HG03066 (cell line): ENCODE measurements around the gene DPAGT1.
A peak's percentile ranks its signal among the peaks of the same experiment; 100 is the strongest.

Experiments
- ATAC-seq: cut with Tn5 transposase; IDR thresholded peaks from one replicate; pipeline ENCODE4 v1.9.1; 2021; ENCODE audit warnings: low read depth; ENCODE audit not compliant: unreplicated experiment

The DPAGT1 gene

GRCh38 chr11:119095066-119095880, 6.4 kb downstream of the DPAGT1 start:
- ATAC-seq: peak; percentile 78

GRCh38 chr11:119094816-119095065, 6.9 kb downstream of the DPAGT1 start:
- ATAC-seq: peak; percentile 41

GRCh38 chr11:119093942-119094815, 7.5 kb downstream of the DPAGT1 start:
- ATAC-seq: peak; percentile 4

- ATAC-seq: no peak
These were observed 8.5 kb downstream of the DPAGT1 start for GRCh38 chr11:119092880-119093842.

GRCh38 chr11:119091966-119092879, 9.4 kb downstream of the DPAGT1 start:
- ATAC-seq: no peak

- ATAC-seq: no peak
These were observed 10.5 kb downstream of the DPAGT1 start for GRCh38 chr11:119091178-119091577.

GRCh38 chr11:119089319-119089718, 12.3 kb downstream of the DPAGT1 start:
- ATAC-seq: no peak

GRCh38 chr11:119088406-119088805, 13.2 kb downstream of the DPAGT1 start:
- ATAC-seq: no peak

GRCh38 chr11:119087747-119088241, 13.9 kb downstream of the DPAGT1 start:
- no peak for ATAC-seq

GRCh38 chr11:119087123-119087522, 14.5 kb downstream of the DPAGT1 start:
- no peak for ATAC-seq

- ATAC-seq: peak; percentile 25
These were observed 16.2 kb downstream of the DPAGT1 start for GRCh38 chr11:119085437-119085847.

- peak; percentile 92 for ATAC-seq
These were observed 16.8 kb downstream of the DPAGT1 start, which contains the start of gene HMBS for GRCh38 chr11:119084663-119085436. Gene HMBS, plus strand, starts transcription at chr11:119084881. Its CDS starts 153 bp downstream, at chr11:119085034.

GRCh38 chr11:119081682-119082260, 19.9 kb downstream of the DPAGT1 start:
- no peak for ATAC-seq

GRCh38 chr11:119078675-119079420, 22.8 kb downstream of the DPAGT1 start:
- no peak for ATAC-seq

GRCh38 chr11:119077839-119078238, 23.8 kb downstream of the DPAGT1 start:
- no peak for ATAC-seq

GRCh38 chr11:119067371-119068222, 34.1 kb downstream of the DPAGT1 start, which contains the start of gene VPS11:
Gene VPS11, plus strand, starts transcription at chr11:119067818. Its CDS starts 6 bp downstream, at chr11:119067824.
- ATAC-seq: peak; percentile 95
